ENCODE measurements around the gene ABHD10. TPM values are rescaled to one million over a fixed set of nuclear protein-coding genes. Genes with fewer than 3 reads are reported as not detected.

Gene ABHD10
- total and polyA plus RNA-seq, 4 experiments from 2014 or later, result 34.8 to 40.1 (median 38.7) TPM

DNA sequence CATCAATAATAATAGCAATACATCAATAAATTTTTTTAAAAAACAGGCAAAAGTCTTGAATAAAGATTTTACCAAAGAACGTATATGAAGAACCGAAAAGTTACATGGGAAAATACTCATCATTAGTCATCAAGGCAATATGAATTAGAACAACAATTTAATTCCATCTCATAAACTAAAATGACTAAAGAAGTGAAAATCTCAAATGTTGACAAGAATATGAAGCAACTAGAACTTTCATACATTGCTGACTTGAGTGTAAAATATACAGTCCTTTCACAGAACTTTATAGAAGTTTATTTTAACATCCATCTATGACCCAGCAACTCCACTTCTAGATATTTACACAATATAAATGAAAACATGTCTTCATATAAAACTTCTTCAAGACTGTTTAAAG lies 35.3 kb upstream of the ABHD10 start:
- H3K36me3 Mint-ChIP-seq, result peaks cover 15 to 43% of the 10 kb centered on the region in 2 donors
- no peak overlapping the region for H3K4me3 Mint-ChIP-seq
- no peak for DNase-seq
- Histone ChIP-seq H3K4me3 (ENCODE audit: low read length in 2 of 2) (no peak overlapping the region), H3K27me3 (ENCODE audit: insufficient read depth, low read length) (no peaks in the 10 kb centered on the region), H3K36me3 (ENCODE audit: insufficient read depth, low read length) (no peaks in the 10 kb centered on the region), H3K4me1 (ENCODE audit: insufficient read depth, low read length) (no peaks in the 10 kb centered on the region), H3K27ac (ENCODE audit: low read depth, low read length) (no peak overlapping the region), H3K9me3 (ENCODE audit: control insufficient read depth in 1 of 2, low read length in 2 of 2) (no peaks in the 10 kb centered on the region)
- no peak overlapping the region for H3K27ac Mint-ChIP-seq
- intact Hi-C loops (cut with micrococcal nuclease), result no loop called here
- POLR2A ChIA-PET (ENCODE audit: partially characterized antibody), result no interaction called here
- CTCF ChIA-PET (ENCODE audit: partially characterized antibody), result no interaction called here
- no peaks in the 10 kb centered on the region for H3K27me3 Mint-ChIP-seq
- no peaks in the 10 kb centered on the region for H3K4me1 Mint-ChIP-seq
- no peaks in the 10 kb centered on the region for H3K9me3 Mint-ChIP-seq

GRCh38 chr3:111944372-111944771 lies 34.5 kb upstream of the ABHD10 start:
- DNase-seq, result no peak
- intact Hi-C loops (cut with micrococcal nuclease), result no loop called here
- Histone ChIP-seq H3K4me1 (ENCODE audit: insufficient read depth, low read length) (no peaks in the 10 kb centered on the region), H3K27ac (ENCODE audit: low read depth, low read length) (no peak overlapping the region), H3K4me3 (ENCODE audit: low read length in 2 of 2) (no peak overlapping the region), H3K27me3 (ENCODE audit: insufficient read depth, low read length) (no peaks in the 10 kb centered on the region), H3K36me3 (ENCODE audit: insufficient read depth, low read length) (no peaks in the 10 kb centered on the region), H3K9me3 (ENCODE audit: control insufficient read depth in 1 of 2, low read length in 2 of 2) (no peaks in the 10 kb centered on the region)
- CTCF ChIA-PET (ENCODE audit: partially characterized antibody), result no interaction called here
- peaks cover 11 to 37% of the 10 kb centered on the region in 2 donors for H3K36me3 Mint-ChIP-seq
- H3K9me3 Mint-ChIP-seq, result no peaks in the 10 kb centered on the region
- POLR2A ChIA-PET (ENCODE audit: partially characterized antibody), result no interaction called here
- H3K4me3 Mint-ChIP-seq, result no peak overlapping the region
- no peak overlapping the region for H3K27ac Mint-ChIP-seq
- H3K27me3 Mint-ChIP-seq, result no peaks in the 10 kb centered on the region
- no peaks in the 10 kb centered on the region for H3K4me1 Mint-ChIP-seq

- Histone ChIP-seq H3K27me3 (ENCODE audit: insufficient read depth, low read length) (no peaks in the 10 kb centered on the region), H3K4me3 (ENCODE audit: low read length in 2 of 2) (no peak overlapping the region), H3K9me3 (ENCODE audit: control insufficient read depth in 1 of 2, low read length in 2 of 2) (no peaks in the 10 kb centered on the region), H3K36me3 (ENCODE audit: insufficient read depth, low read length) (no peaks in the 10 kb centered on the region), H3K4me1 (ENCODE audit: insufficient read depth, low read length) (no peaks in the 10 kb centered on the region), H3K27ac (ENCODE audit: low read depth, low read length) (no peak overlapping the region)
- Mint-ChIP-seq H3K27ac (no peak overlapping the region), H3K9me3 (no peaks in the 10 kb centered on the region), H3K27me3 (peaks cover 0 to 1% of the 10 kb centered on the region in 2 donors), H3K4me3 (no peak overlapping the region), H3K36me3 (peaks cover 3 to 21% of the 10 kb centered on the region in 2 donors), H3K4me1 (no peaks in the 10 kb centered on the region)
- ChIA-PET POLR2A (ENCODE audit: partially characterized antibody) (no interaction called here), CTCF (ENCODE audit: partially characterized antibody) (interaction anchor here (1.5 kb wide), 1 partner anchor 67 kb away, joined by 3 read pairs; no protein-coding TSS in a partner anchor)
- no peak for DNase-seq
- intact Hi-C loops (cut with micrococcal nuclease), result no loop called here
Observed at GRCh38 chr3:111947231-111947630, 31.6 kb upstream of the ABHD10 start.

- ChIA-PET POLR2A (ENCODE audit: partially characterized antibody) (no interaction called here), CTCF (ENCODE audit: partially characterized antibody) (no interaction called here)
- H3K36me3 Mint-ChIP-seq, result peaks cover 2 to 19% of the 10 kb centered on the region in 2 donors
- no peaks in the 10 kb centered on the region for H3K4me1 ChIP-seq (ENCODE audit: insufficient read depth, low read length)
- H3K27me3 Mint-ChIP-seq, result peaks cover 0 to 1% of the 10 kb centered on the region in 2 donors
- H3K27me3 ChIP-seq (ENCODE audit: insufficient read depth, low read length), result no peaks in the 10 kb centered on the region
- no peak overlapping the region for H3K4me3 Mint-ChIP-seq
- intact Hi-C loops (cut with micrococcal nuclease), result no loop called here
- H3K36me3 ChIP-seq (ENCODE audit: insufficient read depth, low read length), result no peaks in the 10 kb centered on the region
- no peaks in the 10 kb centered on the region for H3K9me3 ChIP-seq (ENCODE audit: control insufficient read depth in 1 of 2, low read length in 2 of 2)
- no peak for DNase-seq
- no peak overlapping the region for H3K27ac Mint-ChIP-seq
- H3K9me3 Mint-ChIP-seq, result no peaks in the 10 kb centered on the region
- H3K27ac ChIP-seq (ENCODE audit: low read depth, low read length), result no peak overlapping the region
- H3K4me1 Mint-ChIP-seq, result no peaks in the 10 kb centered on the region
- H3K4me3 ChIP-seq (ENCODE audit: low read length in 2 of 2), result no peak overlapping the region
Observed at GRCh38 chr3:111948786-111949185, 30.0 kb upstream of the ABHD10 start.

GRCh38 chr3:111949712-111950111 lies 29.1 kb upstream of the ABHD10 start:
- H3K9me3 Mint-ChIP-seq, result no peaks in the 10 kb centered on the region
- intact Hi-C loops (cut with micrococcal nuclease), result no loop called here
- Histone ChIP-seq H3K4me3 (ENCODE audit: low read length in 2 of 2) (no peak overlapping the region), H3K36me3 (ENCODE audit: insufficient read depth, low read length) (no peaks in the 10 kb centered on the region), H3K27me3 (ENCODE audit: insufficient read depth, low read length) (no peaks in the 10 kb centered on the region), H3K27ac (ENCODE audit: low read depth, low read length) (no peak overlapping the region), H3K9me3 (ENCODE audit: control insufficient read depth in 1 of 2, low read length in 2 of 2) (no peaks in the 10 kb centered on the region), H3K4me1 (ENCODE audit: insufficient read depth, low read length) (no peaks in the 10 kb centered on the region)
- POLR2A ChIA-PET (ENCODE audit: partially characterized antibody), result no interaction called here
- CTCF ChIA-PET (ENCODE audit: partially characterized antibody), result no interaction called here
- H3K27ac Mint-ChIP-seq, result no peak overlapping the region
- peaks cover 1 to 16% of the 10 kb centered on the region in 2 donors for H3K36me3 Mint-ChIP-seq
- no peak for DNase-seq
- H3K27me3 Mint-ChIP-seq, result peaks cover 0 to 1% of the 10 kb centered on the region in 2 donors
- H3K4me1 Mint-ChIP-seq, result no peaks in the 10 kb centered on the region
- no peak overlapping the region for H3K4me3 Mint-ChIP-seq

DNA sequence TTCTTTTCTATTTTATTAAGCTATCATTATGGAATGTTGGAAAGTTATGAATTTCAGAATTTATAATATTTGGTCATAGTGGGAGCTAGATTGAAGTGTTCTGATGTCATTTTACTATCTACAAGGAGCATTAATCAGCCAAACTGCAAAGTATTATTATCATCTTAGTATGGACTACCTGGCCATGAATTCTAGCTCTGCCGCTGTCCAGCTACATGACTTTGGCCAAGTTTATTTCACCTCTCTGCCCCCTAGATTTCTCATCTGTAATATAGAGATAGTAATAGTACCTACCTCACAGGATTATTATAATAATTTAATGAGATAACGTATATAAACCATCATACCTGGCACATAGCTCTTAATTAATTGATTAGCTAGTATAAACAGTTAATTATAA lies 27.8 kb upstream of the ABHD10 start:
- POLR2A ChIA-PET (ENCODE audit: partially characterized antibody), result no interaction called here

GRCh38 chr3:111952086-111952485 lies 26.7 kb upstream of the ABHD10 start:
- Mint-ChIP-seq H3K27me3 (peaks cover 0 to 1% of the 10 kb centered on the region in 2 donors), H3K9me3 (no peaks in the 10 kb centered on the region), H3K4me3 (no peak overlapping the region), H3K36me3 (peaks cover 1 to 11% of the 10 kb centered on the region in 2 donors), H3K4me1 (no peaks in the 10 kb centered on the region), H3K27ac (no peak overlapping the region)
- intact Hi-C loops (cut with micrococcal nuclease), result no loop called here
- H3K4me1 ChIP-seq (ENCODE audit: insufficient read depth, low read length), result no peaks in the 10 kb centered on the region
- no peak overlapping the region for H3K27ac ChIP-seq (ENCODE audit: low read depth, low read length)
- CTCF ChIA-PET (ENCODE audit: partially characterized antibody), result interaction anchor here (1.1 to 1.7 kb wide), 2 partner anchors 13 to 234 kb away, joined by 4 read pairs; no protein-coding TSS in a partner anchor
- POLR2A ChIA-PET (ENCODE audit: partially characterized antibody), result no interaction called here
- no peaks in the 10 kb centered on the region for H3K27me3 ChIP-seq (ENCODE audit: insufficient read depth, low read length)
- no peak overlapping the region for H3K4me3 ChIP-seq (ENCODE audit: low read length in 2 of 2)
- H3K9me3 ChIP-seq (ENCODE audit: control insufficient read depth in 1 of 2, low read length in 2 of 2), result no peaks in the 10 kb centered on the region
- no peaks in the 10 kb centered on the region for H3K36me3 ChIP-seq (ENCODE audit: insufficient read depth, low read length)
- DNase-seq, result no peak

More for the DNA sequence above, 27.8 kb upstream of the ABHD10 start:
- Histone ChIP-seq H3K4me3 (ENCODE audit: low read length in 2 of 2) (no peak overlapping the region), H3K27me3 (ENCODE audit: insufficient read depth, low read length) (no peaks in the 10 kb centered on the region), H3K27ac (ENCODE audit: low read depth, low read length) (no peak overlapping the region), H3K36me3 (ENCODE audit: insufficient read depth, low read length) (no peaks in the 10 kb centered on the region), H3K4me1 (ENCODE audit: insufficient read depth, low read length) (no peaks in the 10 kb centered on the region), H3K9me3 (ENCODE audit: control insufficient read depth in 1 of 2, low read length in 2 of 2) (no peaks in the 10 kb centered on the region)
- no peak overlapping the region for H3K4me3 Mint-ChIP-seq
- no peaks in the 10 kb centered on the region for H3K9me3 Mint-ChIP-seq
- peaks cover 1 to 10% of the 10 kb centered on the region in 2 donors for H3K36me3 Mint-ChIP-seq
- H3K27ac Mint-ChIP-seq, result no peak overlapping the region
- no peaks in the 10 kb centered on the region for H3K4me1 Mint-ChIP-seq
- no peak for DNase-seq
- intact Hi-C loops (cut with micrococcal nuclease), result no loop called here
- peaks cover 0 to 1% of the 10 kb centered on the region in 2 donors for H3K27me3 Mint-ChIP-seq
- CTCF ChIA-PET (ENCODE audit: partially characterized antibody), result interaction anchor here (0.7 to 1.7 kb wide), 7 partner anchors 14 to 258 kb away, joined by 3 to 5 read pairs (median 4); no protein-coding TSS in a partner anchor

Measured in CD4-positive, alpha-beta memory T cell (primary cell).